ENCODE data around the gene UBAC2. TPM values are rescaled to one million over a fixed set of nuclear protein-coding genes. Genes with fewer than 3 reads are reported as not detected.

UBAC2 gene
- total and polyA plus RNA-seq, 11 donors, result 32.6 to 66.9 (median 48.5) TPM

DNA sequence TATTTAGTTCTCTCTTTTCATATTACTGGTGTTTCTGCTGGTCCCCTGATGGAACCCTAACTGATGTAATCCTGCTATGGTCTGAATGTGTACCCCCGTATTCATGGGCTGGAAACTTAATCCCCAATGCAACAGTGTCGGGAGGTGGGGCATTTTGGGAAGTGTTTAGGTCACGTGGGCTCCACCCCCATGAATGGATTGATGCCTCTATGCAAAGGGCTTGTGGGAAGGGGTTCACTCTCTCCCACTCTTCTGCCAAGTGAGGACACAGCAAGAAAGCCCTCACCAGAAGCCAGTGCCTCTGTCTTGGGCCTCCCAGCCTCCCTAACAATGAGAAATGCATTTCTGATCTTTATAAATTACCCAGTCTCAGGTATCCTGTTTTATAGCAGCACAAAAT lies 21.2 kb upstream of the UBAC2 start:
- TF ChIP-seq, protein P1, sequence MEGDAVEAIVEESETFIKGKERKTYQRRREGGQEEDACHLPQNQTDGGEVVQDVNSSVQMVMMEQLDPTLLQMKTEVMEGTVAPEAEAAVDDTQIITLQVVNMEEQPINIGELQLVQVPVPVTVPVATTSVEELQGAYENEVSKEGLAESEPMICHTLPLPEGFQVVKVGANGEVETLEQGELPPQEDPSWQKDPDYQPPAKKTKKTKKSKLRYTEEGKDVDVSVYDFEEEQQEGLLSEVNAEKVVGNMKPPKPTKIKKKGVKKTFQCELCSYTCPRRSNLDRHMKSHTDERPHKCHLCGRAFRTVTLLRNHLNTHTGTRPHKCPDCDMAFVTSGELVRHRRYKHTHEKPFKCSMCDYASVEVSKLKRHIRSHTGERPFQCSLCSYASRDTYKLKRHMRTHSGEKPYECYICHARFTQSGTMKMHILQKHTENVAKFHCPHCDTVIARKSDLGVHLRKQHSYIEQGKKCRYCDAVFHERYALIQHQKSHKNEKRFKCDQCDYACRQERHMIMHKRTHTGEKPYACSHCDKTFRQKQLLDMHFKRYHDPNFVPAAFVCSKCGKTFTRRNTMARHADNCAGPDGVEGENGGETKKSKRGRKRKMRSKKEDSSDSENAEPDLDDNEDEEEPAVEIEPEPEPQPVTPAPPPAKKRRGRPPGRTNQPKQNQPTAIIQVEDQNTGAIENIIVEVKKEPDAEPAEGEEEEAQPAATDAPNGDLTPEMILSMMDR (IDR thresholded peaks at IDR 0.05), result no peak
- TF ChIP-seq POLR2A (IDR thresholded peaks at IDR 0.05), result no peak
- Histone ChIP-seq H3K4me3 (no peak overlapping the region), H3K4me1 (peaks cover 0 to 21% (median 0%) of the 10 kb centered on the region in 12 donors), H3K36me3 (no peaks in the 10 kb centered on the region), H3K27ac (no peak overlapping the region), H3K9me3 (peaks cover 0 to 15% (median 4%) of the 10 kb centered on the region in 12 donors), H3K27me3 (peaks cover 0 to 18% (median 5%) of the 10 kb centered on the region in 9 donors)
- WGBS, 4 donors, result 78 to 87% (median 80%) methylated on average over 3 of the region's 3 CpGs
- ATAC-seq (no peak), DNase-seq (no peak)
- intact Hi-C loops (cut with DNase I), result loop anchor here in 3 of 10 donors (2.0 to 10.0 kb wide), 3 partner anchors 85 to 325 kb away; partner anchors contain the start of gene TM9SF2 (in 1 of the 3)

- H3K36me3 ChIP-seq, result no peaks in the 10 kb centered on the region
- 100% methylated on average over 1 of the region's 1 CpG for WGBS, 4 donors
- no peak for ATAC-seq
Measured at GRCh38 chr13:99182439-99182838, 18.2 kb upstream of the UBAC2 start.

GRCh38 chr13:99185606-99186005 lies 15.0 kb upstream of the UBAC2 start:
- DNase-seq (no peak), ATAC-seq (no peak)
- WGBS, 4 donors, result 68 to 72% (median 69%) methylated on average over 8 of the region's 8 CpGs
- Histone ChIP-seq H3K9me3 (peaks cover 0 to 15% (median 4%) of the 10 kb centered on the region in 12 donors), H3K4me3 (no peak overlapping the region), H3K27ac (no peak overlapping the region), H3K27me3 (no peaks in the 10 kb centered on the region), H3K36me3 (no peaks in the 10 kb centered on the region), H3K4me1 (no peaks in the 10 kb centered on the region)
- TF ChIP-seq, protein P1 (IDR thresholded peaks at IDR 0.05), result no peak
- TF ChIP-seq POLR2A (IDR thresholded peaks at IDR 0.05), result no peak
- intact Hi-C loops (cut with DNase I), result no loop called here

More at GRCh38 chr13:99182439-99182838, 18.2 kb upstream of the UBAC2 start:
- no peak overlapping the region for H3K27ac ChIP-seq
- peaks cover 0 to 15% (median 4%) of the 10 kb centered on the region in 12 donors for H3K9me3 ChIP-seq
- intact Hi-C loops (cut with DNase I), result no loop called here
- H3K4me3 ChIP-seq, result no peak overlapping the region
- no peak for DNase-seq
- H3K27me3 ChIP-seq, result peaks cover 0 to 2% (median 0%) of the 10 kb centered on the region in 9 donors
- TF ChIP-seq, protein P1 (IDR thresholded peaks at IDR 0.05), result no peak
- no peak for TF ChIP-seq POLR2A (IDR thresholded peaks at IDR 0.05)
- peaks cover 0 to 14% (median 0%) of the 10 kb centered on the region in 12 donors for H3K4me1 ChIP-seq

DNA sequence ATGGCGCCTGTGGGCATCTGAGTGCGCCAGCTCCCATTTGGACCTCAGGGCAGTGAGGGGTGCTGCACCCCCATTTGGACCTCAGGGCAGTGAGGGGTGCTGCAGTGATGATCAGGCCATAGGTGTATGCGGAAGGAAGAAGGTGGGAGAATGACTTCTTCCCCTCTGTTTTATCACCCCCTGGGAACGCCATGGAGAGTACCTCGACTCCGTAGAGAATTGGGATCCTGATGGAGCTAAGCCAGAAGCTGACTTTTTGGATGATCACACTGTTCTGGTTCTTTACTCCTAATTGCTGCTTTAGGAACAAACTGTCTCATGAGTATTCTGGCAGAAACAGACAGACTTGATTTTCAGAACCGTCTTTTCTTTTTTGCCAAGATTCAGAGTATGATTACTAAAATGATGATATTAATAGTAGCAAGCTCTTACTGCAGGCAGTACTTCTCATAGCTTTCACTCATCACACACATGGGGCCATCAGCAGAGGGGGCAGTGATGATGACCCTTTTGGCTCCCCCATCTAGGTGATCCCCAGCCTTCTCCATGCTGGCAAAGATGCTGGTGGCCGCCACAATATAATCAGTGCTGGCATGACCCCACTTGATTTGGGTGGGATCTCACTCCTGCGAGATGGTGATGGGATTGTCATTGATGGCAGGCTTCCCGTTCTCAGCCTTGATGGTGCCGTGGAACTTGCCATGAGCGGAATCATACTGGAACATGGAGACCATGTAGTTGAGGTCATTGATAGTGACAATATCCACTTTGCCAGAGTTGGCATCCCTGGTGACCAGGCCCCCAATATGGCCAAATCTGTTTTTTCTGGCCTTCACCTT lies 10.3 kb upstream of the UBAC2 start:
- Histone ChIP-seq H3K4me1 (no peaks in the 10 kb centered on the region), H3K27ac (no peak overlapping the region), H3K4me3 (no peak overlapping the region), H3K27me3 (no peaks in the 10 kb centered on the region), H3K36me3 (no peaks in the 10 kb centered on the region), H3K9me3 (no peaks in the 10 kb centered on the region)
- intact Hi-C loops (cut with DNase I), result loop anchor here in 2 of 10 donors (5.0 kb wide), 1 partner anchor 72 kb away; no protein-coding TSS in a partner anchor
- TF ChIP-seq, protein P1 (IDR thresholded peaks at IDR 0.05), result no peak
- no peak for TF ChIP-seq POLR2A (IDR thresholded peaks at IDR 0.05)
- no peak for DNase-seq
- 88 to 93% (median 89%) methylated on average over 12 of the region's 12 CpGs for WGBS, 4 donors
- peak in 1 of 4 donors; percentile 11 for ATAC-seq

Measured in heart left ventricle (tissue), 16 donors.